HG02798 (cell line): ENCODE data around the gene ATP2C2.

Experiments used
- ATAC-seq: cut with Tn5 transposase; IDR thresholded peaks from one replicate; pipeline ENCODE4 v1.9.1; 2021; ENCODE audit warnings: mild to moderate bottlenecking; ENCODE audit not compliant: unreplicated experiment, poor library complexity

Gene ATP2C2

DNA sequence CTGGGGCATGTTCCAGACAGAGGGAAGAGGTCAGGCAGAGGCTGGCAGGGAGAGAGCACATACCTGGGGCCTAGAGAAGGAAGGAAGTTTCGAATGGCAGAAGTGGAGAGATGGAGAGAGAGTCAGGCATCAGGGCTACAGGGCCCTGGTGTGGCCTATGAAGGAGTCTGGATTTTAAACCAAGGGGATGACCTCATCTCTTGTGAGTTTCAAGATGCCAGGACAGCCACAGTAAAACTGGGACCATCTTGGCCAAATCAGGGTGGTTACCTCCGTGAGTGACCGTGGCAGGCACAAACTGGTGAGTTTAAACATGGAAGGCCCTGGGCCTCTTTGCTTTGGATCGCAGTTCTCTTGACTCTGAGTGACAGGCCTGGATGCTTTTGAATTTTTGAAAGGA, 7.6 kb upstream of the ATP2C2 start:
- no peak for ATAC-seq

DNA sequence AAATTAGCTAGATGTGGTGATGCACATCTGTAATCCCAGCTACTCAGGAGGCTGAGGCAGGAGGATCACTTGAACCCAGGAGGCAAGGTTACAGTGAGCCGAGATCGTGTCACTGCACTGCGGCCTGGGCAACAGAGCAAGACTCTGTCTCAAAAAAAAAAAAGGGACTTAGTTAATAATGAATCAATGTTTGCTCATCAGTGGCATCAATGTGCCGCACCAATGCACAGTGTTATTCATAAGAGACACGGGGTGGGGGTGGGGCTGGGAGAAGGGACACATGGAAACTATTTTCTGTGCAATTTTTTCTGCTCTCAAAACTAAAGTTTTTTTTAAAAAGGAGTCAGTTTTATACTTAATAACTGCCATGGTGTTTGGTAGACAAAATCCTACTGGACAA, 6.8 kb upstream of the ATP2C2 start:
- no peak for ATAC-seq

- no peak for ATAC-seq
These were observed 5.8 kb upstream of the ATP2C2 start for GRCh38 chr16:84362471-84362941.

DNA sequence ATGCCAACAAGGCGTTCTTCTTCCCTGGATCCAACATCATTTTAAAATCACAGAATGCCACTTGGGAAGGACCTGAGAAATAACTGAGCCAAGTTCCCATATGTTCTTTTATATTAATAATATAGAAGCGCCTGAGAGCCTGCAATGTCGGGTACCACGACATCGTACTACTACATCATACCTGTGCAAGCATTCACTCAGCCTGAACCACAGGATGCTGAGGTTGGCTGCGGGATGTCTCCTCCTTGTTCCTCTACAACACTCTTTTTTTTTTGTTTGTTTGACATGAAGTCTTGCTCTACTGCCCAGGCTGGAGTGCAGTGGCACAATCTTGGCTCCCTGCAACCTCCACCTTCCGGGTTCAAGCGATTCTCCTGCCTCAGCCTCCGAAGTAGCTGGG, 2.1 kb upstream of the ATP2C2 start:
- ATAC-seq, result no peak

DNA sequence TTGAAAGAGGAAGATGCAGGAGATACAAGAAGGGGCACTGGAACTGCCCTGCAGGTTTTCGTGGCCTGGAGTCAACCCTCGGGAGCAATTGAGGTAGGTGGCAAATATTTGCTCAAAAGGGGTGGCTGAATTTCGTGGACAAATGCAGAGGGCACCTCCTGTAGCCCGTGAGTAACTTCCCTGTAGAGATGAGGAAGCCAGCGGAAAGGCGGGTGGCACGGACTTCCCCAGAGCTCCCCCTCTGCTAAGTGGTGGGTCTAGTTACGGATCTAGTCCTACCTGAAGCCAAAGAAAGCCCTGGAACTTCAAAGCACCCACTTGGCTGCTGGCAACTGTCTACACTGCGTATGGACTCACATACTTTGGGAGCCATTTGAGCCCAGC, 1.0 kb upstream of the ATP2C2 start:
- ATAC-seq, result no peak

DNA sequence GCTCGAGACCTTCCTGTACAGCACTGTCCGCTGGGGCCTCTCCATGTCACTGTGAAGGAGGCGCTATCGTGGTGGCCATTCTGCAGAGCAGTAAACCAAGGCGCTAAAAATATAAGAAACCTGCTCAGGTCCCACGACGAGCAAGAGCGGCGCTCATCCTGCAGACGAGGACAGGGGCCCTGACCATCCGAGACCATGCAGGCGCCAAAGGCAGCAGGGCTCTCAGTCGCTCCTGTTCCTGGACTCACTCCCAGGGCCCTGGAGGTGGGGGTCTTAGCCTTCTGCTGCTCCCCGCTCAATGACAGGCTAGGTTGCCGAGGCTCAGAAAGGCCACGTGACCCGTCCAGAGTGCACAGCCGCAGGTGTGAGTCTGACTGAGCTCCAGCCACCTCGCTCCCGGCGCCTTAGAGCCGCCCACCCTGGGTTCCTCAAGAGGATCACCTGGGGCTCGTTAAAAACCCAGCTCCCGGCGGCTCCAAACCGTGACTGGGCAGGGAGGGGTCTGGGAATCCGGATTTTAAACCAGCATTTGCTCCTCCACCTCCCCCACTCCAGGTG, 509 bp upstream of the ATP2C2 start:
- no peak for ATAC-seq

GRCh38 chr16:84369105-84369504, 767 bp downstream of the ATP2C2 start:
- ATAC-seq, result no peak

GRCh38 chr16:84369938-84370627, 1.7 kb downstream of the ATP2C2 start:
- no peak for ATAC-seq

DNA sequence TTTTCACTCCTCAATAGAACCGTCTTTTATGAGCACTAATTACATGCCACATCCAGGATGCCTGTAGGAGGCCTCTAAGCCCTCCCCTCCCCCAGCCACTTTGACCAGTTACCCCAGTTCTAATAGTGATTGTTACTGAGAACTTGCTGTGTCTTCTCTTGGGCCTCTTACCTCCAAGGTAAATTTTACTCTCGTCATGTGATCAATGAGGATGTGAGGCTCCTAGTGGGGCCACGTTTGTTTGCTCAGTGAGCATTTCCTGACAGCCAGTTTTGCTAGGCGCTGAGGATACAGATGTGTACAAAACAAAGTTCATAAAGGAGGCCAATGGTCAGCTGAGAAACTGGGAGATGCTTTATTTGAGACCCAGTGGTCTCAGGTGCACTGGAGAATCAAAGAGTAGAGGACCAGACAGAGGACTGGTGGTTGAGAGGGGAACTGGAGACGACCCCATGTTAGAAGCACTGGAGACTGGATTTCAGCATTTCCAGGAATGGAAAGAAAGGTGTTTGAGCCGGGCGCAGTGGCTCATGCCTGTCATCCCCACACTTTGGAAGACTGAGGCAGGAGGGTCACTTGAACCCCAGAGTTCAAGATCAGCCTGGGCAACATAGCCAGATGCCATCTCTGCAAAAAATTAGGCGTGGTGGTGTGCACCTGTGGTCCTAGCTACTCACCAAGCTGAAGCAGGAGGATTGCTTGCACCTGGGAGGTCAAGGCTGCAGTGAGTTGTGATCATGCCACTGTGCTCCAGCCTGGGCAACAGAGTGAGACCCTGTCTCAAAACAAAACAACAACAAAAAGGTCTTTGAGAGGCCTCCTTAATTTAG, 2.6 kb downstream of the ATP2C2 start:
- ATAC-seq, result no peak

- ATAC-seq, result no peak
These were observed 3.2 kb downstream of the ATP2C2 start for GRCh38 chr16:84371553-84371865.

- ATAC-seq, result no peak
These were observed 5.7 kb downstream of the ATP2C2 start for GRCh38 chr16:84373907-84374489.

GRCh38 chr16:84378099-84378498, 9.8 kb downstream of the ATP2C2 start:
- ATAC-seq, result no peak

- ATAC-seq, result no peak
These were observed 10.2 kb downstream of the ATP2C2 start for GRCh38 chr16:84378567-84378966.

- ATAC-seq, result no peak
These were observed 10.8 kb downstream of the ATP2C2 start for GRCh38 chr16:84379008-84379708.

DNA sequence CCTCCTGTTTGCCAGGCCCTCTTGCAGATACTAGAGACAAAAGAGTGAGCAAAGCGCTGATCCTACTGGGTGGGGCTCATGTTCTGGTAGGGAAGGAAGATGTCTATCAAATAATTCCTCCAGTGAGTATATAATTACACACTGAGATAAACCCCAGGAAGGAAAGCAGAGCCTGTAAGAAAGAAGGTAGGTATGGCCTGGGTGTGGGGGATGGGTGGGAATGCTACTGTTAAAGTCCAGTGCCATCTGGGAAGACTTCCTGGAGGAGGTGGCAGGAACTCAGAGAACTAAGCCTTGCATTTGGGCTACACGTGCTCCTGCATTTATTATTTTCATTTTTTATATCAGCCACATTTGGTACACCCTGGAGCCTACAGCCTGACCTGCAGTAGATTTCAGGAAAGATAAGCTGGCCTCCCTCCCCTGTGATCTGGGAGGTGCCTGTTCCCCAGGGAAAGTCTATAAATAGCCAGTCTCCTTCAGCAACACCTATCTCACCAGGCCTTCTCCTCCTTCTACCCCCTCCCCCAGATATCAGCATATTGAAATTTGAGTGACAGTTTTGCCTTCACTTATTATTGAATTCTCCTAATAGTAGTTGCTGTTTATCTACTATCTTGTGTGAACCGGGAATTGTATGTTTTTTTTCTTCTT, 11.5 kb downstream of the ATP2C2 start:
- no peak for ATAC-seq

DNA sequence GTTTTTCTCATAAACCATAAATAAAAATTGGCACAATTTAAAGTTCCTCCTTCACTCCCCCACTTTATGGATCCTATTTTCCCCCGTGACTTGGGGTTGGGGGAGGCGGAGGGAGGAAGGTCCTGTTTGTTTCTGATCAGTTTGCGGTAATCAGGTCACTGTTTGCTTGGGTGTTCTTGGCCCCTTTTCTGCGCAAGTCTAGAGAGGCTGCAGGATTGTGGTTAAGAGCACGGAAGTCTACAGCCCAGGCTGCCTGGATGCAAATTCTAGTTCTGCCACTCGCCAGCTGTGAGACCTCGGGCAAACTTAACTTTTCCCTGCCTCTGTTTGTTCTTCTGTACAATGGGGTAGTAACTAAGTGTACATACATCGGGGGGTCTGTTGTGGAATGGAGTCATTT, 12.1 kb downstream of the ATP2C2 start:
- no peak for ATAC-seq

DNA sequence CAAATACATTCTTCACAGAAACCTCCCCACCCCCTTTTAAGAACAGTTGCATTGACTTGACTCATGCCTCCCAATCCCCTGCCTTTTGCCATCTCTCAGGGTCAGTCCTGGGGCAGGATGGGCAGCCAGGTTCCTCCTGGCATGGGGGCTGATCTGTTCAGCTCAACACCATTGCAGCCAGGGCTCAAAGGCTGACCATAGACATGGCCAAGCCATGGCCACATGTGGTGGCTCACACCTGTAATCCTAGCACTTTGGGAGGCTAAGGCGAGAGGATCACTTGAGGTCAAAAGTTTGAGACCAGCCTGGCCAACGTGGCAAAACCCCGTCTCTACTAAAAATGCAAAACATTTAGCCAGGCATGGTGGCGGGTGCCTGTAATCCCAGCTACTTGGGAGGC, 14.1 kb downstream of the ATP2C2 start:
- ATAC-seq, result no peak

DNA sequence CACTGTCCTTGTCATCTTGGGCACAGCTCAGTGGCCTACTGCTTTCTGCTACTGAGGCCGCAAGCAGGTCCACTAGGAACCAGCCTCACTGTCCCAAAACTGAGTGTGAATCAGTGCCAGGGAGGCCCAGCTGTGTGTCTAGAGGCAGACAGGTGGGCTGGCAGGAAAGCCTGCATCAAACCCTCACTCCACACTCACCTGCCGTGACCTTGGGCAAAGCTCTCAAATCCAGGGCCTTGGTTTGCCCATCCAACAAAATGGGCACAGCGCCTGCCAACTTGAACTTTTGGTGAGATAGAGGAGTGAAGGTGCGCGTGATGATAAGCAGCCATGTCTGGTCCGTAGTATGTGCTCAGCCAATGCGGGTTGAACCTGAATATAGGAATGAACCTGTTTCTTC, 14.8 kb downstream of the ATP2C2 start:
- no peak for ATAC-seq

DNA sequence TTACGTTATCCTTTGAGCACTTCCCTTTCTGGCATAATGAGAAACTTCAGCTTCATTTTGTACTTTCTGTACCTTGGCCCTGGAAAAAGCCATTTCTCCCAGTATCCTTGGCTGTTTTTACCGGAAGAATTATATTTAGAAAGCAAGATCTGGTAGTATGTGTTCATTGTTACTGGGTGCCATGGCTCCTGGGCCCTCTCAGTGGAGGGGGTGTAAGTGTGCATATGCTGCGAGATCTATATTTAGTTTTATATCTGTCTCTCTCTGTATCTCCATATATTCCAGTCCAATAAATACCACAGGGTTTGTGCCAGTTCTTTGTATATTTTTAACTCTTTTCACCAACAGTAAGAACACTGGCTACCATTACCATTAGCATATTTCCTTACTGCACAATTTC, 17.7 kb downstream of the ATP2C2 start:
- ATAC-seq, result no peak

GRCh38 chr16:84387021-84387420, 18.7 kb downstream of the ATP2C2 start:
- ATAC-seq, result no peak
